DLD1 (cell line): ENCODE results near the gene ATP6V0B.

ENCODE experiments used
- in situ Hi-C: cut with HindIII; loops from 2 replicates; pipeline ENCODE4 v1.10.0; 2017; ENCODE audit warnings: low sequenced_read_pairs

Gene ATP6V0B

DNA sequence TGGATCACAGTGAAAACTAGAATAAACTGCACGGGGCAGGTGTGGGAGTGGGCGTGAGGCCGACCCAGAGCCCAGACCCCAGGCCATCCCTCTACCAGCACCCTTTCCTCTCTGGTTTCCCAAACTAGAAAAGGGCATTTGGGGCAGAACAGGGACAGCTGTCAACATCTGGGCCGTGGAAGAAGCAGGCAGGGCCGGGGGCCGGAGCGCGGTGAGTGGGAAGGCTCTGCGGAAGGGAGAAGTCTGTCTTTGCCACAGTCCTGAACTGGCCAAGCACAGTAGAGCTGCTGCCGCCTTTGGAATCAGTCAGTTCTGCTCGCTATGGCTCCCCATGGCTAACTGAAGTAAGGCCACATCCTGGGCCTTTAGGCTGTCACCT is 23.2 kb downstream of the ATP6V0B start:
- in situ Hi-C loops, result no loop called here

DNA sequence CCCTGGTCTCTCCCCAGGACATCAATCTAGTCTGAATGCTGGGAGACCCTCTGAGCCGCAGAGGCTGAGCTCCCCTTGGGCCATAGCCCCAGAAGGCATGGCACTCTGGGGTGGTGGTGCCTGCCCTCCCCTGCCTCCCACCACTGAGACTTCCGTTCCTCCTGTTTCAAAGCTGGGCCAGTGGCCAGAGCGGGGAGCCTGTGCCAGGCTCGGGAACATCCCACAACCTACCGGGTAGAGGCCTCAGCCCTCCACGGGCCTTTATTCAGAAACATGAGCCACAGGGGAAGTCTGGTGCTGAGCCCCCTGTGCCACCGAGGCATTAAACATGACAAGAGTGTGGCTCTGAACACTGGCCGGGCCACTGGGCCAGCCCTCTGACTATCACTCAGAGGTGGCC is 24.7 kb downstream of the ATP6V0B start:
- in situ Hi-C loops, result no loop called here

DNA sequence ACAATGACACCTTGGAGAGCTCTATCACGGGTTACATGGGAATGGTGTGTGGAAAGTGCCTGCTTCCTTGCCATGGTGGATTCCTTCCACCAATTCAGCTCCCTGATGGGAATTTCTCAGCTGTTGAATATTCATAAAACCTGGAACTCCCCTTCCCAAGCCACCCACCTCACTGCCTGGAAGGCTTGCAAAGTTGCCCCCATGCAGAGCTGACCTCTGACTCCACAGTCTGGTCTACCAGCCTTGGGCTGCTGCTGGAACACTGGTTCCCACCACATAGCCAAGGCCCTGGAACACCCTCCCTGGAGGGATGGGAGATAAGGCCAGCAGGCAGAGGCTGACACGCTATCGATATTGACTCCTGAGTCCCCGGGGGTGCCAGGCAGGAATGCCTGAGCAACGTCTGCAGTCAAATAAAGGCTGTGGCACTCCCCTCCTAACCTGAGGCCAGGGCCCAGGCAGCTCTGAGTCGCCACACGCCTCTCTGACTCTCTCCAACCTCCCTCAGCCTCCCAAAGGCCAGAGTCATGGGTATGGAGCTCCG is 25.4 kb downstream of the ATP6V0B start:
- in situ Hi-C loops, result no loop called here

DNA sequence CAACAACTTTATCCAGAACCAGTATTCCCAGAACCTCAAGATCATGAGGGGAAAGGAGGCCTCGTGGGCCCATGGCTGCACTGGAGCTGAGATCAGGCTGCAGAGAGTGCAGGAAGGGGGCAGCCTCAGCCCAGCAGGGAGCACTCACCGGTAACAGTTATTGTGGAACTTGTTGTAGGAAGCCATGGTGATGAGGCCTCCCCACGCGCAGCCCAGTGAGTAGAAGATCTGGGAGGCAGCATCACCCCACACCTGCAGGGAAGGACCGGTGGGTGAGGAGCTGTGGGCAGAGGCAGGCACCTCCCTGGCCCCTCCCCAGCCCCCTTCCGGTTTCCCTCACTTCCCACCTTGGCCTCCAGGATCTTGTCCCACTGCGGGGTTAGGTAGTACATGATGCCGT is 27.4 kb downstream of the ATP6V0B start:
- in situ Hi-C loops, result no loop called here

DNA sequence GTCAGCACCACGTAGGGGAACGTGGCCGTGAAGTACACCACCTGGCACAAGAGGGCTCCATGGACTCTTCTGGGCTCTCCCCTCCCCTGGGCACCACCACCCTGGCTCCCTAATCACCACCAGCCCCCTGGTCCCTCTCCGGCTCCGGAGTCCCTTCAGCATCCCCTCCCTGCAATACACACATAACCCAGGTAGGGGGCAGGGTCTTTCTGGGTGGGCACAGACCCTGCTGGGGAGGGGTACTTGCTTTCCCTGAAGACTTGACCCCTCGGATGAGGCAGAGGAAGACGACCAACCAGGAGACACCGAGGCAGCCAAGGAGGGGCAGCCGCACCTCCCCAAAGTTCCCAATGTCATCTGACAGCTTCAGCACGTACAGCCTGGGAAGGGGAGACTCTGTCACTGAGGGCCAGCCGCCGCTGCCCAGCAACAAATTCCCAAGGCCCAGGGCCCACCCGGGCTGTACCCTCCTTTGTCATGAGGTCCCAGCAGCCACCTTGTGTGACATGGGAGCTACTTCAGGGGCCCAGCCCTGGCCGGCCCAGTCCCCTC is 27.9 kb downstream of the ATP6V0B start:
- in situ Hi-C loops, result no loop called here

DNA sequence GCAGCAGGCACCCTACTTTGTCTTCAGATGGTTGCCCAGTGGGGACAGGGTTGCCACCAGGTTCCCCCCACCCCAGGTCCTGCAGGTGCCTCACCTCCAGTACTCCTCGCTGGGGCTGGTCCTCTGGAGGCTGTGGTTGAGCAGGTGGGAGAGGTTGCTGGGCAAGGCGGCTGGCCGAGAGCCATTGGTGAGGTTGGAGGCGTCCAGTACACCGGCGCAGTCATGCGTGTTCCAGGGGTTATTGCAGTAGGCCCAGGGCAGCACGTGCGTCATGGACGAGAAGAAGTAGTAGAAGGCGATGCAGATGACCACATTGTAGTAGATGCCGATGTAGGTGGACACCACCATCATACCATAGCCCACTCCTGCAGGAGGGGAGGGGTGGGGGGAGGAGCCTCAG is 33.5 kb downstream of the ATP6V0B start:
- in situ Hi-C loops, result no loop called here

DNA sequence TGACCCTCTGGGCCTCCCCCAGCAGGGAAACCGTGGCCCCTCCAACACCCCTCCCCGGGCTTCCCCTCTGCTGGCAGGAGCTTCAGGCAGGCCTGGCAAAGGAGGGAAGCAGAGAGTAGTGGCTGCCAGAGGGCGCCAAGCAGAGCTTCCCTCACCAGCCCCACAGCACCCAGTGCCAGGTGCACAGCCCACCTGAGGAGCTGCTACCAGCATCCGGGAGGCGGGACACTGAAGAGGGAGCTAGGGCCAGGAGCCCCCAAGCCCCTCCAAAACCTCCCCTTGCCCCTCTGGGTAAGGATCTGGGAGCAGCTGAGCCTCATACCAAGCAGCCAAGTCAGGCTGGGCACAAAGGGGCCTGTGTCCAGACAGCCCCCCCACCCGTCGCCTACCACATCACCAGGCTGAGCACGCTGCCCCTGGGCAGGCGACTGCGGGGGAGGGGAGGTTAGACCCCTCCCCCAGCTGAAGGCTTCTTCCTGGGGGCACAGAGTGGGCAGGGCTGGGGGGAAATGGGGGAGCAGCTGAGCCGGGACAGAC is 36.2 kb downstream of the ATP6V0B start:
- in situ Hi-C loops, result no loop called here

DNA sequence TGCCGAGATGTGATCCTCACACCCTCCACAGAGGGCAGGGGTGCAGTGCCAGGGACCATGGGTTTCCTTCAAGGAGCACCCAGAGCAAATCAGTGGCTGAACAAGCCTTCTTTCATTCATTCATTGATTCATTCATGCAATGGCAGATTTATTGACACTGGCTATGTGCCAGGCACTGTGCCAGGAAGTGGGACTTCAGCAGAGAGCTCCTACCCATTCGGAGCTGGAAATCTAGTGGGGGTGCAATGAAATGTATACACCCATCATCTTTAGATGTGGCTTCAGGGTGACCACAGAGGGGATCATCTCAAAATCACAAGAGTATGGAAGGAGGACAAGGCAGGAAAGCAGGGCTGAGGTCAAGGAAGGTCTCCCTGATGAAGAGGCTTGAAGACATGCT is 37.6 kb downstream of the ATP6V0B start:
- in situ Hi-C loops, result no loop called here

DNA sequence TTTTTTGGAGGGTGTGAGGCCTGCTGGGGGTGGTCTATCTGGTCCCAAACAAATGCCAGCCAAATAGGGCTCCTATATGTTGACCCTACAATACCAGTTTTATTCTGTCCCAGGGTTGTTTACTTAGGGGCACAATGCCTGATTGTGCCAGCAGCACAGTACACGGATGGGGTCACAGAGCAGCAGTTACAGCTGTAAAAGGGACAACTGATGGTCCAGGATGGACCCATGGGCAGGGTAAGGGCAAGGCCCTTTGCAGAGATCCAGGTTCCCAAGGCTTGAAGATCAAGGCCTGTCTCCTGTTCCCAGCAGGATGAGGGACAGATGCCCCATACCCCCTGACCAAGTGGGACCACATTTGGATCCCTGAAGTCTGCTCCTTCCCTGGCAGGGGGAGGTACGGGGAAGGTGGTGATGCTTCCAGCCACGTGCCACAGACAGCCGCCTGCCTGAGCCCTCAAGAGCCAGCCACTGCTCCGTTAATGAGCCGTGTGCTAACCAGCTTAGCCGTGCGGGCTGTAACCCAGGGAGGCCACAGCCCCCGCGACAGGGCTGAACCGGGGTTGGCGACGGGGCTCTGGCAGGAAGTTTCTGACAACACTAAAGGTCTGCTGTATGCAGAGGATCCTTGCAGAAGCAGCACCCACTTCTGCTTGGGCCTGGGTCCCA is 38.3 kb downstream of the ATP6V0B start:
- in situ Hi-C loops, result no loop called here

DNA sequence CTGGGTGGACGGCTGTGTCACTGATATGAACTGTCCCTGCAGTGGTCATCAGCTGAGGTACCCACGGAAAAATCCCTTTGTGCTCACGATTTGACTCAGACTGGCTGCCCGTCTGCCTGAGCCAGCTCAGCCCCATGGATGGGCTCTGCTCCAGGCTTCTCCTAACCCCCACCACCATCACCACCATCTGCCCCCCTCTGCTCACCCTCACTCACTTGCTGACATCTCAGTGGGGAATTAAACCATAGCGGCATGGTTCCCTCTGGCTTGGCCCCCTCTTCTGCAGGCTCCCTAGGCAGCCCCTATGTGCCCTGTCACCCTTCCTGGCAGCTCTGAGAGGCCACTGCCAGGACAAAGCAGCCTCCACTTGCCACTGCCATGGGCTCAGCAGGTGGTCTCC is 39.2 kb downstream of the ATP6V0B start:
- in situ Hi-C loops, result no loop called here

DNA sequence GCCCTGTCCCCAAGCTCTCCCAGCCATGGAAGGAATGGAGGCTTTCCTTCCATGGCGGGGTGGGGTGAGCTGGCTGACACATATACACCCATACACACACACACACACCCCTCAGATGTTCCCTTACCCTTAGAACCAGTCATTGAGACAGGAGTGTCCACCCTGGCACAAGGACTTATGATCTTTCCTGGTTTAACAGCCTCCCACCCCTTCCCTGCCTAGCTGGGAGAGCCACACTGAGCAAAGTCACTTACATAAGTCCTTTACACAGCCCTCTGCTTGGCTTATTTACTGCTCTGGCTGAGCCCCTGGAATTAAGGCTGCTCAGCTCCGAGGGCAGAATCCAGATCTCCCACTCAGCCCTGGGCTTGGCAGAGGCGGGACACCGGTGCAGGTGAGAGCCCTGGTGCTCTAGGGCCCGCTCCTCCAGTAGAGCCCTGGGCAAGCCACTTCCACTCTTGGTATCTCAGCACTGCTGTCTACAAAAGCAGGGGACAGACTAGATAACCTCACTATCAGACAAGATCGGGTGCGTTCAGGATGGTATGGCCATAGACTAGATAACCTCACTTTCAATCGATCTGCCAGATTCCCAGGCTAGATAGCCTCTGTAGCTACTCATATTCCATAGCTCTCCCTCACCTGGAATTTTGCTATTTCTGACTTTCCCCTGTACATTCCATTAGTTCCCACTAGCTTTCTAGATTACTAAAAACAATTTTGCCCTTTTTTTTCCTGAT is 39.8 kb downstream of the ATP6V0B start:
- in situ Hi-C loops, result no loop called here

DNA sequence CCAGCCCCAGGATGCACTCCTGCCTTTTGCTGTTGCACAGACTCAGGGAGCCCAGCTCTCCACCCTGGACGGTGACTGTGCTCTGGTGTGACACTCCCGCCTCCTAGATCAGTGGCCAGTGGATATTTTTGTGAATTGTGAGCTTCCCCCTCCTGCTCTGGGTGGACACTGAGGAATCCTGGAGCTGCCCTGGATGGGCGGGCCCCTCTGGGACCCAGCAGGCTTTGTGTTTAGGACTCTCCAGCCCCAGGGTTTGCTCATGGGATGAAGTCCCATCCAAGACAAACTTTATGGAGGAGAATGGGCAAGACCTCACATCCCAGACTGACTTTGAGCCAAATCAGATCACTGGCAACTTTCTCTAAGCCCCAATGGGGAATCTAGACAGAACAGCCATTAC is 40.4 kb downstream of the ATP6V0B start:
- in situ Hi-C loops, result no loop called here

DNA sequence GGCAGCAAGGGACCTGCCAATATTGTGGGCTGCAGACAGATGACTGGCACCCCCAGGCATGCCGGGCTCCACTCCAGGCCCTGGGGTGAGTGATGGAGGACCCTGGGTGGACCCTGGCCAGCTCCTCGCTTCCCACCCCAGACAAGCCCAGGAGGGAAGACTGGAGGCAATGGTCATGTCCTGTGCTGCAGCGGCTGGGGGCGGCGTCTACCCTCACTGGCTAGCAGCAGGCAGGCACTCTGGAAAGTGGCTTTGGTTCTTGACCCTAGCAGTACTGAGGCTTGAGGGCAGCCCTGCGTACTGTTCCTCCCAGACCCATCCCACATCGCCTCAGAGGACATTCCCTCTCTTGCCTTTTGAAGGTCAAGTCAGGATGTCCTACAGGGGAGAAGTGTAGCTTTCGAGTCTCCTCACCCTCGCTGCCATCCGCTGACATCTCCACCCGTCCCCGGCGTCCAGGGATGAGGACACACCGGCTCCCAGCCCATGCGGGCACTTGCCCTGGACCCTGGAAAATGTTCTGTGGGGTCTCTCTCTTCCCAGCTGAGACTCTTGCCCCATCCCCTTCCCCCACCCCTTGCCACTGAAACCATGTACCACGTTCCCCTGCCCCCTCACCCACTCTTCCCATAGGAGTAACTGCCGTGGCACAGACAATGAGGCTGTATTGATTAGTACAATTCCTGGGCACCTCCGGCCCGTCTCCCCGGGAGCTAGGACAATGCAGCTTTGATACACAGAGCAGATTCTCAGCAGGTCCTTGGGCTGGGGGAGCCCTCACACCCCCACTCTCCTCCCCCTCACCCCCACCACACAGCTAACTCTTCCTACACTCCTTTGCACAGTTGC is 41.5 kb downstream of the ATP6V0B start:
- in situ Hi-C loops, result no loop called here

DNA sequence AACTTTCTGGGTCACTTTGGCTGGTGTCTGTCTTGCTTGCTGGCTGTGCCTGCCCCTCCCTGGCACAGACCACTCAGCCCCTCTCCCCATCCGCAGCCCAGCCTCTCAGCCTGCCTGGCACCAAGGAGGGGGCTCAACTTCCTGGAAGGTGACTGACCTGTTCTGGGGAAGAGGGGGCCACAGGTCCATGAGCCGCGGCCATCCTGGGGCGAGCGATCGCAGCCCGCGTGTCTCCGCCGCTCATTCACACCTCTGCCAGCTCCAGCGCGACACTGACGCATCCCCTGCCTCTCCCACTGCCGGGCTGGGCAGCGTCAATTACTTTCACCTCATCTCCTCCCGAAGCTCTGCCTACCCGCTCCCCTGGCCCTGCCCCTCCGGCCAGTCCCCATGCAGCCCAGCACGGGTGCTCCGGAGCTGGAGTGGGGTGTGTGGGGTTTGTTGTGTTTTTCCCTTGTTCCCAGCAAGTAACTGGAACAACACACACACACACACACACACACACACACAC is 42.2 kb downstream of the ATP6V0B start:
- in situ Hi-C loops, result no loop called here

DNA sequence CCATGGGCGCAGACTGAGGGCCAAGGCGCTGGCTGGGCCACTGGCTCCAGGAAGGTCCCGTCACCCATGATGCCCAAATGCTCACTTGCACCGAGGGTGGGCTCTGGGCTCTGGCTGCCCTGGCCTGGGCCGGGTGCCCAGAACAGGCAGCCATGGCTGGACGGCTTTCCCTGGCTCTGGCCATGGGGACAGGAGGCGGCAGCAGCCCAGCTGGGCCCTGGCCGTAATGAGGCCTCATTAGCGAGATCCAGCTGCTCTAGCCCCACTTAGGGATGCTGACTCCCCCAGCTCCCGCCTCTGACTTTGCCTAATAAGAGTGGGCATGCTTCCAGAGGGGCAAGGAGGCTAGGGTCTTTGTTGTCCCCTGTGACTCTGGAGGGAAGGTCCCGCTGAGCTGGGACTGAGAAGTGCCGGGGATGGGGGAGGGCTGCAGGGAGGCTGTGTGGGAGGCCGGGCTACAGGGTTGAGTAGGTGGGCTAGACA is 44.7 kb downstream of the ATP6V0B start:
- in situ Hi-C loops, result no loop called here

DNA sequence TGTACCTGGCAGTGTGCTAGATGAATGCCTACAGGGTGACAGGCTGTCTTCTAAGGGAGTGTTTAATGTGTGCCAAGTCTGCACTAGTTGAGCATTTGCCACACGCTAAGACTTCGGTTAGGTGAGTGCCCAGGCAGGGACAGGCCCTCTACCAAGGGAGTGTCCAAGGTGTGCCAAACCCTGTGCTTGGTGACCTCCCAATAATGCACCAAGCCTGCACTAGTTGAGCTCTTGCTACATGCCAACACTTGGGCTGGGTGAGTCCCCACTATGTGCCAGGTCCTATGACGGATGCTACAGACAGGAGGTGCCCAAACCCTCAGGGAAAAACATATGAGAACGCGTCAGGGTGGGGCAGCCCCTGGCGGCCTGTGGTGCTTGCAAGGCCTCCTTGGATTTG is 45.7 kb downstream of the ATP6V0B start:
- in situ Hi-C loops, result no loop called here

DNA sequence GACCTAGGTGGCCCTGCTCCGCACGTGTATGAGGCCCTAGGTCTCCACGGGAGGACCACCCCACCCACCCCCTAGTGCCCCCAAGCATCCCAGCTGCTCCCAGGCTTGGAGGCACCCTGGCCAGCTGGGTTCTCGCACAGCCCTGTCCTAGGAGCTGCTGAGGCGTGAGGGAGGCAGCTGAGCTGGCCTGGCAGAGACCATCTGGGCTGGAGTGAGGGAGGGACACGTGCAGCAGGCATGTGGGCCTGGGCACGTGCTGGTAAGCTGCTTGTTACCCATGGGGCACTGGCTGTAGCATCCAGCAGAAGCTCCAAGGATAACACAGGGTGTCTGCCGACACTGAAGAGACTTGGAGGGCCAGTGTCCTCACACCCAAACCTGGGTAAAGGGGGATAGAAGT is 46.4 kb downstream of the ATP6V0B start:
- in situ Hi-C loops, result no loop called here

DNA sequence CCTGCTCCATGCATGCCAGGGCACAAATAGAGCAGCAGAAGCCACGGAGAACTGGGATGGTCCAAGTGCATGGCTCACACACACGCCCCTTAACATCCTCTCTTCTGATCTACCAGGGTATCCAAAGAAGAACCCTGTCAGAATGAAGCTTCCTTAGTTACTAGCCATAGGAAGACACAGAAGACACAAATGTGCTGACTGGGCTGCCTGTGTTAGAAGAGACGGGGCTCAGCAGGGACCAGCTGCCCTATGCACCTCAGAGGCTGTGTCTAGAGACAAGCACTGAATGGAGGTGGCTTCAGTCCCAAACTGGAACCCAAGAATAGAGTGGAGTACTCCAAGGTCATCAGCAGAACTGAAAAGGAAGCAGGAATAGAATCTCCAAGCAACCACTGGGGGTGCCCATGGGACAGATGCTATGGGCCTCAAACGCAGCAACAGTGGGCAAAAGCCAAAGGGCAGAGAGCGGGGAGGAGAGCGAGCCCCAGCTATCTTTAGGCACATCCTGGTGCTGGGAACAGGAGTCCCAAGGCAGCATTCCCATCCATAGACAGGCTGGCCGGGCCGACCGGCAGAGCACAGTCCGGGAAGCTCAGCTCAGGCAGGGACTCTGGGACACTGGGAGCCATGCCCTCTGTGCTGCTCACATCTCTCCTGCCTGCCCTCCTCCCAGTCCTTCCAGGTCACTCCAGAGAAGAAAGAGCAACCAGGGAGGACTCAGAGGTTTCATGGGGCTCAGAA is 47.0 kb downstream of the ATP6V0B start:
- in situ Hi-C loops, result no loop called here

DNA sequence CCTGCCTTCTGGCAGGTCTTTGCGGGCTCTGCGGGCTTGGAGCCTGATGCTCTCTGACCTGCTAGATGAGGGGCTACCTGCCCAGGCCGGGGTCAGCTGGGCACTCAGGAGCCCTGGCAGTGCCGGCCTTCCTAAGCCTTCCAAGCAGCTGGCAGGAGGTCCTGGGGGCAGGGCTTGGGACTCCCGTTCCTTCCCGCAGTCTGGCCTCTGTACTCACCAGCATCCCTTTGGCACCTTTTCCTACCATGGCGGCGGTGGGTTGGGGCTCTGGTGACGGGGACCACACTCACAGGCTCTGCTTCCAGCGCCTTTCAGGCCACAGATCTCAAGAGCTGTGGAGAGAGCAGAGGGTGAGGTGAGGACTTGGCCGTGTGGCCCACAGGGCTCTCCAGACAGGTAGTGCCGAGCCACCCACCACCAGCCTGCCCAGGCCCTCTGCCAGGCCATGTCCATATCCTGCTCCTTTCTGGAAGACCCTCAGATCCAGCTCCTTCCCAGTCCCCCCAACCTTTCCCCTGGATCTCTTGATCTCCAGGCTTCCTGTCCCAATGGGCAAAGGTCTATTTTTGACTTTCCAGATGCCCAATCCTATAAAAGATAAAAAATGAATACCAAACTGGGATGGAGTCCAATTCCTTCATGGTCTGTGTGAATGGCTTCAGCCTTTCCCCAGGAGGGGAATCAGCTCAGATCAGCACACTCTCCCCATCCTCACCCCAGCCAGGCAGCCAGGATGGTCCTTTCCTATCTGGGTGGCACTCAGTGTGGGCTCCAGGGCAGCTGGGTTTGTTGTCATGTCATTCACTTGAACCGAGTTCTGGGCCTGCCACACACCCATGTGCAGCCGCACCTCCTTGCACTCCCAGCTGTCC is 49.5 kb downstream of the ATP6V0B start:
- in situ Hi-C loops, result no loop called here
